HG03064 (cell line): ENCODE results near the gene UNC119.

ENCODE experiments used
- ATAC-seq: cut with Tn5 transposase; IDR thresholded peaks from one replicate; pipeline ENCODE4 v1.9.1; 2021; ENCODE audit warnings: low read depth; ENCODE audit not compliant: unreplicated experiment

Gene UNC119

DNA sequence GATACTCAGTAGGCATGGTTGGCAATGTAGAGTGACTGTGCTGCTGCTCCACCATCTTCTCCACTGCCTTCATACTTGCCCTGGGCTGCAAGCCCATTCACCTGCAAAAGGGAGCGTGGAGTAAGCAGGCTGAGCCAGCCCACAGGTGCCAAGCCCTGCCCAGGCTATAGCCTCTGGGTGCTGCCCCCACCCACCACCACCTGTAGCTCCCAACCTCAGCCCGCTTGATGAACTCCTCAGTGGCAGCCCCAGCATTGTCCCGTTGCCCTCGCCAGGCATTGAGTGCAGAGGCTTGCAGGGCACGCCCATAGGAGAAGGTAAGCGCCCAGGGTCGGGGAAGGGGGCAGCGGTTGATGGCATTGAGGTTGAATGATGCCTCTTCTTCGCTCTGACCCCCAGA lies 21.1 kb upstream of the UNC119 start:
- ATAC-seq, result no peak

DNA sequence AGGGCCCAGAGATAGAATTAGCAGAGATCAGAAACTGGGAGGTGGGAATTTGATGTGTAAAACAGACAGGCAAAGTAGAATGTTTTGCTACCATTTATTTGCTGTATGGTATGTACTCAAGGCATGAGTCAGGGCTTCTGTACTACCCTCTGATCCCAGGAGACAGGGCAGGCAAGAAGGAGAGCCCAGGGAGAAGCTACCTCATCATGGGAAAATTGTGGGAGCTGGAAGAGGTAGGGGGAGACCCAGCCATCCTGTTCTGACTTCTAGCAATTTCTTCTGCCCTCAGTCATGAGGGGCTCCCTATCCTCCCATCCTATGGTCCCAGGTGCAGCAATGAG lies 20.6 kb upstream of the UNC119 start:
- no peak for ATAC-seq

GRCh38 chr17:28572259-28573039 lies 20.0 kb upstream of the UNC119 start:
- no peak for ATAC-seq

DNA sequence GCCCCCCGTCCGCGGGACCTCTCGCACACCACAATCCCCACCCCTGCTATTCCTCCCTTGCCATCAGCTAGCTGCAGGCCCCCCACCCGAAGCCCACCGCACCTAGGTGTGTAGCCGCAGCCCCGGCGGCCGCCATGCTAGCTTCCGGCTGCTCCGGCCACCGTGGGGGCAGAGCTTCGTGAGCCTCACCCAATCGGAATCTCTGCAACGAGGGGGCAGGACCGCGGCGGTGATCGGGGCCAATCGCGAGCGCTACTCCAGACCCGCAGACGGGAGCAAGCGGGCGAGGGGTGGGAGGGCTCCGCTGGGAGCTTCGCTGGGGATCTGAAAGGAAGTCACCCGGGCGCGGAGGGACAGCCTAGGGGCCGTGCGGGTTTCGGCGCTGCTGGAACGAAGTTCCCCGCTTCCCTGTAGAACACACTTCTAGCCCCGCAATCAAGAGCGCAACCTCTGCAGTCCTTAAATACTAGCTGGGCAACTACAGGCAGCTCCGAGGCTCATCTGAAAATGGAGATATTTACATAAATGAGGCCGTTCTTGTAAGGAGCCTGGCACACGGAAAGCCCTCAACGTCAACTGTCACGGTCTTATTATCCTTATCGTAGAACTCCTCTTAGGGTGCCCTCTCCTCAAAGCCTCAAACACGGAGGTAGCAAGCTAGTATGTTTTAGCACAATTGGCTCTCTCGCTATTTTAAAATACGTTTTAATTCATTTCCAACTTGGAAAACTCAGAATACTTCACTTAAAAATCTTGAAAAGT lies 19.1 kb upstream of the UNC119 start, which contains the start of gene PIGS:
TSS of gene PIGS (minus strand) at position 164 of the 762 bp plus-strand sequence. CDS start at position 136, 28 bp downstream.
- peak; percentile 75 for ATAC-seq

DNA sequence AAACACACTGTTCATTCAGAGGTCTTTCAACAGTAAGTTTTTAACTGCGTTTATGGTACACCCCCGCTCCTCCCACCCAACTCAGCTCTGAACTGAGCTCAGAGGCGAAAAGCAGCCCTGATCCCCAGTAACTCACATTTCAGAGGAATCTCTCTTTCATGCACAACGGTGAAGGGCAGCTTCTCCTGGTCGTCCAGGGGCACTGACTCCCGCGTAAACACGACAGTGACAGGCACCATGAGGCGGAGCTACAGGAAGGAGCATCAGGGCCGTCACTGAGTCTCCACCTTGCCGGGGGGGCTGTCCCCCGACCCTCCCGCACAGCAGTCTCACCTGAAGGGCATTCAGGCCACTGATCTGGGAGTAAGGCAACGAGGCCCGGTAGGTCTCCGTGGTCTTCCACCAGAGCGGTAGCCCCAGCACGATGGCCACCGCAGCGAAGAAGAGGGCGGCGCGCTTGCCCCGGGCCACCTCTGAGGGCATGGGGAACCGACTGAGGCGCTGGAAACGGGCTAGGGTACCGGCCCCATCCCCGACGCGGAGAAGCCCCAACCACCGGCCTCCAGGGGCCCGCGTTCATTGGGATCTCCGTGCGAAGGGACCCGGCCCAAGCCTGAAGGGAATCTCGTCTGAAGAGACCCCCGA lies 18.4 kb upstream of the UNC119 start:
- no peak for ATAC-seq

DNA sequence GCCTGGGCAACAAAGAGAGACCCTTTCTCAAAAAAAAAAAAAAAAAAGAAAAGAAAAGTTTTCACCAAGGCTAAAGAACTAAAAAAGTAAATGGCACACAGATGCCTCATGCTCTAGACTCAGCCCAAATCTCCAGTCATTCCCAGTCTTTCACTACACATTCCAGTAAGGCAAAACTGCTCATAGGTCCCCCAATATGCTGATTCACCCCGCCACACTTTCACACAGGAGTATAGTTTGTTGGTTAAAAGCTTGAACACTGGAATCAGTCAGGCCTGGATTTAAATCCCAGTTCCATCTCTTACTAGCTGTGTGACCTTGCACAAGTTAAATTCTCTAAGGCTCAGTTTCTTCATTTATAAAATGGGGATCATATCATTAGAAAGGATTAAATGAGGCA lies 17.0 kb upstream of the UNC119 start:
- ATAC-seq, result no peak

DNA sequence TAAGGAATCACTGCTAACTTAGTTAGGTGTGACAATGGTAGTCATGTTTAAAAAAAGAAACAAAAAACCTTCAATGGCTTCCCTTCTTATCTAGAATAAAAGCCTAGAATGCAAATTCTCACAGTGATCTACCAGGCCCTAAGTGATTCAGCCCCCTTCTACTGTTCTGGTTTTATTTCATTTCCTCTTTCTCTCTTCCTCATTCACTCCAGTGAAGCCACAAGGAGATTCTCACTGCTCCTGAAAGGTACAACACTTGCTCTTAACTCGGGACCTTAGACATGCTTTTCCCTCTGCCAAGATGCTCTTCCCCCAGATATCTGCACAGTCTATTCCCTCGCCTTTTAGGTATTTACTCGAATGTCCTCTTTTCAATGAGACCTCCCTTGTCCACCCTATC lies 15.2 kb upstream of the UNC119 start:
- ATAC-seq, result no peak

DNA sequence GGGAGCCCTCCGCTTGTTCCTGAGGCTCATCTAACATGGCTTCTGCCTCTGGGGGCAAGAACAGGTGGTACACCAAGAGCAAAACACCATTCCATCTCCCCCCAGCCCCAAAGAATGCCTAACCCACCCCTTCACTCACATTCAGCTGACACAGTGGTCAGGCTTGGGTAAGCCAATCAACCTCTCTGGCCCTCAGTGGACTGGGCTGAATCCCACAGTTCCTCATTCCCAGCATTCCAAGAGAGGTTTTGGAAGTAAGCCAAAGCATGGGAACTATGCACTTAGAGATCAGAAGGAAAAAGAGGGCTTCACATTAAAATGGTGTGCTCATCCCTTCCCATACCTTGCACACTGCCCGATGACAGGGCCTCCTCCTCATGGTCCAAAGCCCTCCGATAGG lies 11.1 kb upstream of the UNC119 start:
- ATAC-seq, result no peak

- ATAC-seq, result no peak
Observed at GRCh38 chr17:28555022-28555421, 2.6 kb upstream of the UNC119 start.

DNA sequence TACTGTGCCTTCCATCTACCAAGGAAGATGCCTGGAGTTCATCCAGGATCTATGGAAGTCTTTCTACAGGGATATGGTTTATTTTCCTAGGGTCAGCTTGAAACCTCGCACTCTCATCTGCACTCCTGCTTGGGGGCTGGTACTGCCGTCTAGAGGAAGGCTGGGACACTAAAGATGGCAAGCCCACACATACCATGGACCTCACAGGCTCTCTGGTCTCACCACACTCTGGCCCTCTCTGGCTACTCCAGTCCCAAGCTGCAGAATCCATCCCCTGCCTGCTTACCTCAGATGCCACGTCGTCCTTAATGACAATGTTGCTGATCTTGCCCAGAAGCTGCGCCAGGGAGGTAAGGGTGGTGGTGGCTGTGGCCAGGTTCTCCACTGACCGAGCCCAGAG lies 2.1 kb upstream of the UNC119 start:
- no peak for ATAC-seq

- no peak for ATAC-seq
Observed at GRCh38 chr17:28553000-28553505, 629 bp upstream of the UNC119 start.

DNA sequence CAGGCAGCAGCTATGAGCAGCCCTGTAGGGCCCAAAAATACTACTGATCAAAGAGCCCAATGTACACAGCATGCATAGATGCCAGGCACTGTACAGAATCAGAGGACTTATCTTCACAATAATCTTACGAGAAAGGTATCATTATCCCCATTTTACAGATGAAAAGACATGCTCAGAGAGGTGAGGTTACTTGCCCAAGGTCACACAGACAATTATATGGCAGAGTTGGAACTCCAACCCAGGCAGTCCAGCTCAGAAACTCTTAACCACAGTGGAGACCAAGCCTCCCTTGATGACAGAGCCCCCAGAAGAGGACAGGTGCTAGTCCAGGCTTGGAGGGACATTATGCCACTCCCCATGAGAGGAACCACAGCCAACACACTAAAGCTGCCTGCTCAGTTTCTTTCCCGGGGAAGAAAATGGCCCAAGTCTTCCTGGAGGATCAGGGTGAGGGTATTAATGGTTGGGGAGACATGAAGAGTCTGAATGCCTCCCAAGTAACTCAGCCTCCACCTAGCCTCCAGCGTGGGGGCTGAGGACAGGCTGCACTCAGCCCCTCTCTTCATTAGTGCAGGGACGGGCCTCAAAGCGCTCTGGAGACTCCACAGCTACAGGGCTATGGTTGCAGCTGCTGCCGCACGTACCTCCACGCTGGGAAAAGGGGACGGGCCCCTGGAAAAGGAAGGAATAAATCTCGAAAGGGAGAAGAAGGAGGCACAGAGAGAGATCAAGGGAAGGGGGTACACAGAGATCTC lies 826 bp downstream of the UNC119 start:
- no peak for ATAC-seq

GRCh38 chr17:28550858-28551257 lies 1.6 kb downstream of the UNC119 start:
- ATAC-seq, result no peak

DNA sequence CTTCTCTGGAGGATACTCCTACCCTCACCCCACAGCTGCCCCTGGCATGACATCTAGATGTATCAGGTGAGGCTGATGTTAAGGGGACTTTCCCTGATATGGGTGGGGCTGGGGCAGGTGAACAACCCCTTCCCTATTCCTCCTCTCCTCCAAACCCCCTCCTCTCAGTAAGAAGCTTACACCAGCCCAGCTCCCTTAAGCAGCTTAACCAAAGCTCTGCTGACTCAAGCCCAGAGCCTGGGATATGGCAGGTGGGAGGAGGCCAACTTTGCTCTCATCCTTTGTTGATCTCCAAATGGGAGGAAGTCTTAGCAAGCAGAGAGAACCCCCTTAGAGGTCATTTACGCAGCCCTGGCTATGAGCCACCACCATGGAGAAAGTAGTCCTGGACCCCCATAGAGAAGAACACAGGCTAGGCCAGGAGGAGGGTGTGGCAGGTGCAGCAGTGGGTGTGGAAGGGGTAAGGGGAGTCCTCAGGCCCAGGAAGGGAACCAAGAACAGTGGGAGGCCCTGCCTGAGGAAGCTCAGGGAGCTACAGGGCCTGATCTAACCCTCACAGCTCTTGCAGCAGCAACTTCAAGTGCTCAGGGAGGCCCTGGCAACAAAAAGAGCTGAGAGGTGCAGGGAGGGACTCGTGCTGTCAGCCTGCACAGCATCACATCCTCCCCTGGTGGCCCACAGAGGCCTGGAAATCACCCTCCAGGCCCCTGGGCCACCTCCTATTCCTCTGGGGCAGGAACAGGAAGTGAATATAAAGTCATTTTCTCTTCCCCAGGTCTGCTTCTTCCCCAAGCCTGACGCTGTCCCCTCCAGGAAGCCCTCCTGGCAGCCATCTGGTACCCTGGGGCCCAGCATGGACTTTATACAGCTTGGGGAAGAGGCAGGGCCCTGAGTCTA lies 2.9 kb downstream of the UNC119 start:
- no peak for ATAC-seq

GRCh38 chr17:28548417-28549130 lies 3.9 kb downstream of the UNC119 start:
- ATAC-seq, result no peak

GRCh38 chr17:28547623-28548416 lies 4.6 kb downstream of the UNC119 start:
- no peak for ATAC-seq

GRCh38 chr17:28547096-28547622 lies 5.3 kb downstream of the UNC119 start:
- no peak for ATAC-seq
